ENCODE results near the gene CHMP1A.
A peak's percentile ranks its signal among the peaks of the same experiment; 100 is the strongest.
"Not testable (repeated sequence)": the region's sequence is repeated elsewhere in the genome, so short reads cannot be mapped to it uniquely, and the experiment has no call there.

The CHMP1A gene

GRCh38 chr16:89658221-89658879, 842 bp upstream of the CHMP1A start:
- DNase-seq (ENCODE audit: low spot score): peak; percentile 53

- DNase-seq (ENCODE audit: low spot score): no peak
Observed at GRCh38 chr16:89656435-89657121, 930 bp downstream of the CHMP1A start.

GRCh38 chr16:89655062-89655643, 2.4 kb downstream of the CHMP1A start:
- DNase-seq (ENCODE audit: low spot score): no peak

- no peak for DNase-seq (ENCODE audit: low spot score)
Observed at GRCh38 chr16:89653656-89654295, 3.7 kb downstream of the CHMP1A start.

GRCh38 chr16:89651584-89651983, 5.9 kb downstream of the CHMP1A start:
- no peak for DNase-seq (ENCODE audit: low spot score)

- no peak for DNase-seq (ENCODE audit: low spot score)
Observed at GRCh38 chr16:89646906-89647305, 10.6 kb downstream of the CHMP1A start.

- DNase-seq (ENCODE audit: low spot score): no peak
Observed at GRCh38 chr16:89646270-89646669, 11.2 kb downstream of the CHMP1A start.

- no peak for DNase-seq (ENCODE audit: low spot score)
Observed at GRCh38 chr16:89645122-89645521, 12.4 kb downstream of the CHMP1A start.

GRCh38 chr16:89643769-89644300, 13.7 kb downstream of the CHMP1A start:
- DNase-seq (ENCODE audit: low spot score): no peak

GRCh38 chr16:89642574-89642973, 14.9 kb downstream of the CHMP1A start:
- no peak for DNase-seq (ENCODE audit: low spot score)

- no peak for DNase-seq (ENCODE audit: low spot score)
Observed at GRCh38 chr16:89641458-89642119, 15.9 kb downstream of the CHMP1A start.

GRCh38 chr16:89639385-89639784, 18.1 kb downstream of the CHMP1A start:
- no peak for DNase-seq (ENCODE audit: low spot score)

GRCh38 chr16:89638455-89638854, 19.1 kb downstream of the CHMP1A start:
- no peak for DNase-seq (ENCODE audit: low spot score)

- DNase-seq (ENCODE audit: low spot score): no peak
Observed at GRCh38 chr16:89637379-89637778, 20.1 kb downstream of the CHMP1A start.

- no peak for DNase-seq (ENCODE audit: low spot score)
Observed at GRCh38 chr16:89636663-89637062, 20.8 kb downstream of the CHMP1A start.

GRCh38 chr16:89634463-89635385, 22.8 kb downstream of the CHMP1A start:
- DNase-seq (ENCODE audit: low spot score): not testable (repeated sequence)

GRCh38 chr16:89633064-89633631, 24.4 kb downstream of the CHMP1A start:
- peak; percentile 60 for DNase-seq (ENCODE audit: low spot score)

GRCh38 chr16:89629827-89630610, 27.5 kb downstream of the CHMP1A start:
- no peak for DNase-seq (ENCODE audit: low spot score)

All from AG08396 (cell line).